WTC11 (cell line): Measurements from ENCODE around the gene VCL. TPM values are rescaled to one million over a fixed set of nuclear protein-coding genes. Genes with fewer than 3 reads are reported as not detected.

Experiments
- ATAC-seq: fragments of 200-7000 bp; cut with Tn5 transposase; 2 replicates; pipeline ENCODE4 v1.10.0; 2021; ENCODE audit warnings: mild to moderate bottlenecking, moderate library complexity
- CTCF ChIA-PET: fragments of 300-600 bp; sonication (Branson Sonifier 250); formaldehyde crosslinking; loops from one replicate; lab custom pipeline; 2021; ENCODE audit warnings: antibody characterized with exemption; lab: Charles Lee
- POLR2A ChIA-PET: fragments of 350-600 bp; sonication (Branson Sonifier 250); formaldehyde crosslinking; loops from one replicate; lab custom pipeline; 2021; ENCODE audit warnings: antibody characterized with exemption; lab: Charles Lee
- DNase-seq: peaks from one replicate; pipeline ENCODE4 v3.0.0; 2021; ENCODE audit warnings: low spot score
- H3K27ac Mint-ChIP-seq: 2 replicates; pipeline ENCODE4 v1.8.0; 2021; ENCODE audit warnings: mixed read lengths
- H3K27me3 Mint-ChIP-seq: 2 replicates; pipeline ENCODE4 v1.8.0; 2021; ENCODE audit warnings: low read depth, mild to moderate bottlenecking, moderate library complexity, mixed read lengths
- H3K36me3 Mint-ChIP-seq: 2 replicates; pipeline ENCODE4 v1.8.0; 2021; ENCODE audit warnings: mixed read lengths
- H3K4me1 Mint-ChIP-seq: 2 replicates; pipeline ENCODE4 v1.8.0; 2022; ENCODE audit warnings: mixed read lengths
- H3K4me3 Mint-ChIP-seq: 2 replicates; pipeline ENCODE4 v1.8.0; 2021; ENCODE audit warnings: mild to moderate bottlenecking, moderate library complexity, mixed read lengths
- H3K9me3 Mint-ChIP-seq: 2 replicates; pipeline ENCODE4 v1.8.0; 2021; ENCODE audit warnings: mixed read lengths
- CBFB ChIP-seq: sonication (generic); formaldehyde crosslinking; IDR thresholded peaks from 2 replicates; pipeline ENCODE4 v1.8.1; 2022; ENCODE audit warnings: mild to moderate bottlenecking, low read depth, missing genetic modification reagents
- CREM ChIP-seq: sonication (generic); formaldehyde crosslinking; IDR thresholded peaks from 2 replicates; pipeline ENCODE4 v1.8.1; 2022; ENCODE audit warnings: mild to moderate bottlenecking, missing genetic modification reagents, moderate library complexity
- FOXJ3 ChIP-seq: sonication (generic); formaldehyde crosslinking; IDR thresholded peaks from 2 replicates; pipeline ENCODE4 v1.9.0; 2021; ENCODE audit warnings: missing genetic modification reagents, mild to moderate bottlenecking, borderline replicate concordance
- FOXK1 ChIP-seq: sonication (generic); formaldehyde crosslinking; IDR thresholded peaks from 2 replicates; pipeline ENCODE4 v1.8.0; 2022; ENCODE audit warnings: mild to moderate bottlenecking, moderate library complexity, missing genetic modification reagents
- JUN ChIP-seq: sonication (generic); formaldehyde crosslinking; IDR thresholded peaks from 2 replicates; pipeline ENCODE4 v1.8.0; 2023; ENCODE audit warnings: mild to moderate bottlenecking, missing genetic modification reagents
- OVOL2 ChIP-seq: fragments of 250-450 bp; sonication (Bioruptor Pico); IDR thresholded peaks from 2 replicates; pipeline ENCODE4 v1.9.0; 2021; ENCODE audit warnings: mild to moderate bottlenecking, borderline replicate concordance
- PRRX2 ChIP-seq: fragments of 250-450 bp; sonication (Bioruptor Pico); IDR thresholded peaks from 2 replicates; pipeline ENCODE4 v1.8.0; 2021; ENCODE audit warnings: mild to moderate bottlenecking
- SMAD3 ChIP-seq: sonication (generic); formaldehyde crosslinking; IDR thresholded peaks from 2 replicates; pipeline ENCODE4 v1.8.0; 2022; ENCODE audit warnings: missing genetic modification reagents, mild to moderate bottlenecking, borderline replicate concordance
- TP53 ChIP-seq: sonication (generic); formaldehyde crosslinking; IDR thresholded peaks from 2 replicates; pipeline ENCODE4 v1.8.1; 2023; ENCODE audit warnings: mild to moderate bottlenecking, missing genetic modification reagents
- ZNF121 ChIP-seq: sonication (generic); formaldehyde crosslinking; IDR thresholded peaks from 2 replicates; pipeline ENCODE4 v1.8.0; 2023; ENCODE audit warnings: missing genetic modification reagents
- ZNF138 ChIP-seq: sonication (generic); formaldehyde crosslinking; conservative IDR thresholded peaks from 2 replicates; pipeline ENCODE4 v1.8.1; 2022; ENCODE audit warnings: mild to moderate bottlenecking, moderate library complexity, missing genetic modification reagents
- ZNF396 ChIP-seq: fragments of 250-450 bp; sonication (Bioruptor Pico); IDR thresholded peaks from 2 replicates; pipeline ENCODE4 v1.8.0; 2021; ENCODE audit warnings: mild to moderate bottlenecking, moderate library complexity, borderline replicate concordance
- total RNA-seq: library from RNA; stranded (reverse); gene quantifications from 3 replicates; pipeline ENCODE4 v1.2.3, GENCODE V29; 2021
- TF ChIP-seq, protein P1 (sequence below): sonication (generic); formaldehyde crosslinking; IDR thresholded peaks from 2 replicates; pipeline ENCODE4 v1.8.1; 2022; ENCODE audit warnings: missing genetic modification reagents, borderline replicate concordance
- TF ChIP-seq, protein P2 (sequence below): sonication (generic); formaldehyde crosslinking; IDR thresholded peaks from 2 replicates; pipeline ENCODE4 v1.8.0; 2022; ENCODE audit warnings: missing genetic modification reagents
- TF ChIP-seq, protein P3 (sequence below): sonication (generic); formaldehyde crosslinking; IDR thresholded peaks from 2 replicates; pipeline ENCODE4 v1.8.0; 2022; ENCODE audit warnings: mild to moderate bottlenecking, missing genetic modification reagents
- TF ChIP-seq, protein P4 (sequence below): sonication (generic); formaldehyde crosslinking; IDR thresholded peaks from 2 replicates; pipeline ENCODE4 v1.8.1; 2023; ENCODE audit warnings: mild to moderate bottlenecking, moderate library complexity, missing genetic modification reagents
- TF ChIP-seq, protein P5 (sequence below): fragments of 250-450 bp; sonication (Bioruptor Pico); IDR thresholded peaks from 2 replicates; pipeline ENCODE4 v1.8.0; 2021; ENCODE audit warnings: mild to moderate bottlenecking

The VCL gene
- total RNA-seq, 1 experiment from 2014 or later = 225 TPM

DNA sequence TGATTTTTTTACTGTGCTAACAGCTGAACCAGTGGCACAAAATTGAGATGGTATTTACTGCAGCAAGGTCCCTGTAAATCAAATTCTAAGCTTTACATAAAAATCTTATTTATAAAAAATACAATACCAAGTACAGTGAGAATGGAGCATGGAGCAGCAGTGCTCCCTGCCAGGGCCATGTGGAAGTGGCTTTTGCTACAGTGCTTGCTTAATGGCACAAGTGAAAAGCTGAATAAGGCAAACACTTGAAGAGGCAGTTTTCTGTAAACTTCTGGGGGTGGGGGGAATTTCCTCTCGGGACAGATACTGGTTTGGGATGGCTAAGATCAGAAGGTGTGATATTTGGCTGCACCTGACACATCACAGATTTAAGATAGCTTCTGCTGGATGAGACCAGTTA, 125.2 kb downstream of the VCL start:
- H3K27ac Mint-ChIP-seq = no peak overlapping the region
- no peak overlapping the region for H3K4me3 Mint-ChIP-seq
- peaks cover 56% of the 10 kb centered on the region for H3K36me3 Mint-ChIP-seq
- H3K27me3 Mint-ChIP-seq = no peaks in the 10 kb centered on the region
- ATAC-seq = no peak
- TF ChIP-seq OVOL2 (CRISPR knock-in tag) (no peak), FOXK1 (CRISPR knock-in tag) (no peak), ZNF138 (no peak), JUN (CRISPR knock-in tag) (no peak), CREM (no peak), ZNF396 (CRISPR knock-in tag) (no peak), FOXJ3 (CRISPR knock-in tag) (no peak)
- TF ChIP-seq, protein P1, sequence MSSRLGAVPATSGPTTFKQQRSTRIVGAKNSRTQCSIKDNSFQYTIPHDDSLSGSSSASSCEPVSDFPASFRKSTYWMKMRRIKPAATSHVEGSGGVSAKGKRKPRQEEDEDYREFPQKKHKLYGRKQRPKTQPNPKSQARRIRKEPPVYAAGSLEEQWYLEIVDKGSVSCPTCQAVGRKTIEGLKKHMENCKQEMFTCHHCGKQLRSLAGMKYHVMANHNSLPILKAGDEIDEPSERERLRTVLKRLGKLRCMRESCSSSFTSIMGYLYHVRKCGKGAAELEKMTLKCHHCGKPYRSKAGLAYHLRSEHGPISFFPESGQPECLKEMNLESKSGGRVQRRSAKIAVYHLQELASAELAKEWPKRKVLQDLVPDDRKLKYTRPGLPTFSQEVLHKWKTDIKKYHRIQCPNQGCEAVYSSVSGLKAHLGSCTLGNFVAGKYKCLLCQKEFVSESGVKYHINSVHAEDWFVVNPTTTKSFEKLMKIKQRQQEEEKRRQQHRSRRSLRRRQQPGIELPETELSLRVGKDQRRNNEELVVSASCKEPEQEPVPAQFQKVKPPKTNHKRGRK = no peak
- TF ChIP-seq, protein P2, sequence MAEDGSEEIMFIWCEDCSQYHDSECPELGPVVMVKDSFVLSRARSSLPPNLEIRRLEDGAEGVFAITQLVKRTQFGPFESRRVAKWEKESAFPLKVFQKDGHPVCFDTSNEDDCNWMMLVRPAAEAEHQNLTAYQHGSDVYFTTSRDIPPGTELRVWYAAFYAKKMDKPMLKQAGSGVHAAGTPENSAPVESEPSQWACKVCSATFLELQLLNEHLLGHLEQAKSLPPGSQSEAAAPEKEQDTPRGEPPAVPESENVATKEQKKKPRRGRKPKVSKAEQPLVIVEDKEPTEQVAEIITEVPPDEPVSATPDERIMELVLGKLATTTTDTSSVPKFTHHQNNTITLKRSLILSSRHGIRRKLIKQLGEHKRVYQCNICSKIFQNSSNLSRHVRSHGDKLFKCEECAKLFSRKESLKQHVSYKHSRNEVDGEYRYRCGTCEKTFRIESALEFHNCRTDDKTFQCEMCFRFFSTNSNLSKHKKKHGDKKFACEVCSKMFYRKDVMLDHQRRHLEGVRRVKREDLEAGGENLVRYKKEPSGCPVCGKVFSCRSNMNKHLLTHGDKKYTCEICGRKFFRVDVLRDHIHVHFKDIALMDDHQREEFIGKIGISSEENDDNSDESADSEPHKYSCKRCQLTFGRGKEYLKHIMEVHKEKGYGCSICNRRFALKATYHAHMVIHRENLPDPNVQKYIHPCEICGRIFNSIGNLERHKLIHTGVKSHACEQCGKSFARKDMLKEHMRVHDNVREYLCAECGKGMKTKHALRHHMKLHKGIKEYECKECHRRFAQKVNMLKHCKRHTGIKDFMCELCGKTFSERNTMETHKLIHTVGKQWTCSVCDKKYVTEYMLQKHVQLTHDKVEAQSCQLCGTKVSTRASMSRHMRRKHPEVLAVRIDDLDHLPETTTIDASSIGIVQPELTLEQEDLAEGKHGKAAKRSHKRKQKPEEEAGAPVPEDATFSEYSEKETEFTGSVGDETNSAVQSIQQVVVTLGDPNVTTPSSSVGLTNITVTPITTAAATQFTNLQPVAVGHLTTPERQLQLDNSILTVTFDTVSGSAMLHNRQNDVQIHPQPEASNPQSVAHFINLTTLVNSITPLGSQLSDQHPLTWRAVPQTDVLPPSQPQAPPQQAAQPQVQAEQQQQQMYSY (CRISPR knock-in tag) = no peak
- TF ChIP-seq, protein P3, sequence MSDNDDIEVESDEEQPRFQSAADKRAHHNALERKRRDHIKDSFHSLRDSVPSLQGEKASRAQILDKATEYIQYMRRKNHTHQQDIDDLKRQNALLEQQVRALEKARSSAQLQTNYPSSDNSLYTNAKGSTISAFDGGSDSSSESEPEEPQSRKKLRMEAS (CRISPR knock-in tag) = no peak
- TF ChIP-seq, protein P4, sequence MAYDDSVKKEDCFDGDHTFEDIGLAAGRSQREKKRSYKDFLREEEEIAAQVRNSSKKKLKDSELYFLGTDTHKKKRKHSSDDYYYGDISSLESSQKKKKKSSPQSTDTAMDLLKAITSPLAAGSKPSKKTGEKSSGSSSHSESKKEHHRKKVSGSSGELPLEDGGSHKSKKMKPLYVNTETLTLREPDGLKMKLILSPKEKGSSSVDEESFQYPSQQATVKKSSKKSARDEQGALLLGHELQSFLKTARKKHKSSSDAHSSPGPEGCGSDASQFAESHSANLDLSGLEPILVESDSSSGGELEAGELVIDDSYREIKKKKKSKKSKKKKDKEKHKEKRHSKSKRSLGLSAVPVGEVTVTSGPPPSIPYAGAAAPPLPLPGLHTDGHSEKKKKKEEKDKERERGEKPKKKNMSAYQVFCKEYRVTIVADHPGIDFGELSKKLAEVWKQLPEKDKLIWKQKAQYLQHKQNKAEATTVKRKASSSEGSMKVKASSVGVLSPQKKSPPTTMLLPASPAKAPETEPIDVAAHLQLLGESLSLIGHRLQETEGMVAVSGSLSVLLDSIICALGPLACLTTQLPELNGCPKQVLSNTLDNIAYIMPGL = no peak
- TF ChIP-seq, all 79 proteins: peak for 0
- ChIA-PET POLR2A (interaction anchor here (0.8 kb wide), 1 partner anchor 13 kb away, joined by 4 read pairs; no protein-coding TSS in a partner anchor), CTCF (interaction anchor here (0.6 to 0.8 kb wide), 3 partner anchors 243 to 977 kb away, joined by 3 read pairs; no protein-coding TSS in a partner anchor)
- no peak for DNase-seq
- Mint-ChIP-seq H3K4me1 (peaks cover 9% of the 10 kb centered on the region), H3K9me3 (no peaks in the 10 kb centered on the region)

DNA sequence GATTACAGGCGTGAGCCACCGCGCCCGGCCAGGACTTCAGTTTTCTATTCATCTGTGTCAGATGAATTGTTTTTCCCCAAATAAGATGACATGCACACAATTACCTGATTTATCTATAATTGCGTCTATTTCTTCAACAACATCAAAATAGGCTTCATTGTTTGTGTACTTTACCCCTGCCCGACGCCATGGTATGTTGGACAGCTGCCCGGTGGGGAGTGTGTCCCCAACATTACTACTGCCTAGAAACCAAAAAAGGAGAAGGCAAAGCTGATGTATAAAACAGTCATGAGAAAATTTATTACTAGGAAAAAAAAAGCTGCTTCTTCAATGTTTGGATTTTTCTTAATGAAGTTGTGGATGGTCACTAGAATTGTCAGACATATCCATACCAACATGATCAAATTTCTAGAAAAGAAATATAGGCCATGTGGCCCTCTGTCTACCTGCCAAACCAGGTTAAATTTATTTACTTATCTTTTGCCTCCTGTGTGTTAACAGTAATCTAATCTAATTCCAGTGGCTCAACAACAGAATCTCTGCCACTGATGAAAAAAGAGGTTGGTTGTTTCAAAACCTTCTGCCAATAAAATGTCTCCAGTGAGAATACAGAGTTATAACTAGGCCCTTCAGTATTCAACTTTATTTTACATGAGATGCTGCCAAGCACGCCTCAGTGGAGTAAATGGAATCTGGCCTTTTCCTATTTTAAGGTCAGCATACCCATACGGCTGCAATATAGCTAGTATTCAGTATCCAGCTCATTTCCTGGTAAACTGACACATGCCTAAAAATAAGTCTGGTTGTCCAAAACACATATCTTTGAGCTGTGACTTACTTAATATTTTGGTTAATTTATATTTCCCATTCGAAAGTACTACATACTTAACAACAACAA, 136.3 kb downstream of the VCL start:
- Mint-ChIP-seq H3K9me3 (no peaks in the 10 kb centered on the region), H3K27ac (no peak overlapping the region)
- CTCF ChIA-PET = no interaction called here
- no peak for TF ChIP-seq ZNF121 (CRISPR knock-in tag)
- TF ChIP-seq CBFB (CRISPR knock-in tag) = no peak
- TF ChIP-seq FOXJ3 (CRISPR knock-in tag) = no peak
- TF ChIP-seq, protein P5, sequence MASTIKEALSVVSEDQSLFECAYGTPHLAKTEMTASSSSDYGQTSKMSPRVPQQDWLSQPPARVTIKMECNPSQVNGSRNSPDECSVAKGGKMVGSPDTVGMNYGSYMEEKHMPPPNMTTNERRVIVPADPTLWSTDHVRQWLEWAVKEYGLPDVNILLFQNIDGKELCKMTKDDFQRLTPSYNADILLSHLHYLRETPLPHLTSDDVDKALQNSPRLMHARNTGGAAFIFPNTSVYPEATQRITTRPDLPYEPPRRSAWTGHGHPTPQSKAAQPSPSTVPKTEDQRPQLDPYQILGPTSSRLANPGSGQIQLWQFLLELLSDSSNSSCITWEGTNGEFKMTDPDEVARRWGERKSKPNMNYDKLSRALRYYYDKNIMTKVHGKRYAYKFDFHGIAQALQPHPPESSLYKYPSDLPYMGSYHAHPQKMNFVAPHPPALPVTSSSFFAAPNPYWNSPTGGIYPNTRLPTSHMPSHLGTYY (CRISPR knock-in tag) = no peak
- TF ChIP-seq TP53 (CRISPR knock-in tag) = no peak
- TF ChIP-seq SMAD3 (CRISPR knock-in tag) = no peak
- TF ChIP-seq PRRX2 (CRISPR knock-in tag) = no peak
- TF ChIP-seq, all 79 proteins: peak for 0
- DNase-seq (no peak), ATAC-seq (no peak)
- Mint-ChIP-seq H3K4me1 (no peaks in the 10 kb centered on the region), H3K4me3 (no peak overlapping the region), H3K27me3 (no peaks in the 10 kb centered on the region), H3K36me3 (peaks cover 51% of the 10 kb centered on the region)
- POLR2A ChIA-PET = interaction anchor here (0.7 kb wide), 1 partner anchor 10 kb away, joined by 4 read pairs; no protein-coding TSS in a partner anchor
